PC-9 (cell line): Measurements from ENCODE around the gene SLCO1B3.

Experiments used
- CTCF ChIP-seq: fragments of 200-600 bp; sonication (generic); conservative IDR thresholded peaks from 2 replicates; pipeline ENCODE4 v1.6.1; 2017; ENCODE audit warnings: mixed run types, antibody characterized with exemption, mild to moderate bottlenecking, moderate library complexity
- EZH2 ChIP-seq: fragments of 200-600 bp; sonication (generic); IDR thresholded peaks from 2 replicates; pipeline ENCODE4 v1.8.0; 2017; ENCODE audit warnings: antibody characterized with exemption, low read depth

GRCh38 chr12:20801035-20801434 is 9.5 kb upstream of the SLCO1B3 start:
- no peak for TF ChIP-seq CTCF
- TF ChIP-seq EZH2, result no peak
